GM12864 (cell line): ENCODE measurements around the gene SNX22.

Experiments
- DNase-seq: peaks from one replicate; pipeline ENCODE4 v3.0.0-alpha.2; 2011; ENCODE audit warnings: low read depth
- H3K4me3 ChIP-seq: 2 replicates; pipeline ENCODE4 v1.5.1; 2011; ENCODE audit warnings: mild to moderate bottlenecking, low read depth, low read length, control low read depth
- CTCF ChIP-seq: IDR thresholded peaks from 2 replicates; pipeline ENCODE4 v1.5.1; 2011; ENCODE audit warnings: low read depth, mild to moderate bottlenecking, moderate library complexity, low read length, control low read depth, inconsistent platforms; ENCODE audit errors: missing control alignments

The SNX22 gene

GRCh38 chr15:64149424-64149823 is 2.1 kb upstream of the SNX22 start:
- H3K4me3 ChIP-seq = no peak overlapping the region
- DNase-seq = no peak

GRCh38 chr15:64149893-64150578 is 1.5 kb upstream of the SNX22 start:
- no peak for DNase-seq
- TF ChIP-seq CTCF = no peak
- H3K4me3 ChIP-seq = no peak overlapping the region

More at GRCh38 chr15:64149424-64149823, 2.1 kb upstream of the SNX22 start:
- peak; percentile 41 for TF ChIP-seq CTCF

- H3K4me3 ChIP-seq = peak overlapping the region; percentile 80
- no peak for TF ChIP-seq CTCF
- no peak for DNase-seq
Measured at GRCh38 chr15:64152507-64153387, 1.2 kb downstream of the SNX22 start.

- peak; percentile 99 for TF ChIP-seq CTCF
- DNase-seq = peak; percentile 85
- H3K4me3 ChIP-seq = peak overlapping the region; percentile 80
Measured at GRCh38 chr15:64153480-64154367, 2.2 kb downstream of the SNX22 start.

GRCh38 chr15:64155802-64156651 is 4.5 kb downstream of the SNX22 start:
- no peak for DNase-seq
- H3K4me3 ChIP-seq = no peak overlapping the region
- no peak for TF ChIP-seq CTCF

GRCh38 chr15:64156652-64157331 is 5.3 kb downstream of the SNX22 start:
- DNase-seq = no peak
- H3K4me3 ChIP-seq = no peak overlapping the region
- no peak for TF ChIP-seq CTCF
